Body of pancreas (tissue), 4 donors: ENCODE results near the gene SUGCT. TPM values are rescaled to one million over a fixed set of nuclear protein-coding genes. Genes with fewer than 3 reads are reported as not detected.

Experiments used
- ATAC-seq: fragments of 150-250 bp; one replicate; pipeline ENCODE4 v1.9.1; 2016
- DNase-seq, 4 donors: peaks; one replicate each; pipeline ENCODE4 v3.0.0-alpha.2; 2019
- H3K27ac ChIP-seq, 4 donors: fragments of 200-600 bp; sonication (generic); 1 replicate in 3 of 4; 2 replicates in 1 of 4; pipeline versions ENCODE4 v1.5.1 to v1.6.1; 2016 to 2019; ENCODE audit warnings: mild to moderate bottlenecking in 1 of 4, mixed read lengths in 1 of 4, moderate library complexity in 1 of 4
- H3K27me3 ChIP-seq, 2 donors: fragments of 200-600 bp; sonication (generic); one replicate each; pipeline ENCODE4 v1.6.0; 2016; ENCODE audit warnings: mild to moderate bottlenecking in 1 of 2
- H3K36me3 ChIP-seq, 2 donors: fragments of 200-600 bp; sonication (generic); replicated peaks in 1 of 2; 2 replicates each; pipeline ENCODE4 v1.5.1; 2016; ENCODE audit warnings: low read depth in 2 of 2; ENCODE audit not compliant: insufficient read depth in 1 of 2
- H3K4me1 ChIP-seq: fragments of 200-600 bp; sonication (generic); one replicate; pipeline ENCODE4 v1.6.0; 2016
- H3K4me3 ChIP-seq, 2 donors: fragments of 200-600 bp; sonication (generic); 1 replicate in 1 of 2; 2 replicates in 1 of 2; pipeline ENCODE4 v1.5.1; 2016 to 2019
- H3K9me3 ChIP-seq, 3 donors: fragments of 200-600 bp; sonication (generic); 1 replicate in 2 of 3; 2 replicates in 1 of 3; pipeline ENCODE4 v1.5.1; 2016
- CTCF ChIP-seq, 7 experiments: fragments of 450-650 bp in 4 of 7; fragments of 200-600 bp in 3 of 7; sonication (generic) in 3 of 7; IDR thresholded peaks; one replicate each; pipeline ENCODE4 v1.5.1; 2016 to 2019; ENCODE audit warnings: antibody characterized with exemption in 7 of 7
- POLR2A ChIP-seq, 3 donors: fragments of 450-650 bp; IDR thresholded peaks; one replicate each; pipeline ENCODE4 v1.6.1; 2016; ENCODE audit warnings: antibody characterized with exemption in 3 of 3, mild to moderate bottlenecking in 2 of 3
- WGBS, 2 donors: methylation state at CpG; one replicate each; pipeline ENCODE4 v1.1.5; 2017; 5-methylcytosine and 5-hydroxymethylcytosine counted together
- intact Hi-C: fragments of 100-400 bp; cut with DNase I; formaldehyde crosslinking; loops from one replicate; pipeline ENCODE4 v1.15.1; 2023
- total RNA-seq, 2 donors: library from RNA; depleted of rRNA; stranded (reverse); fragments of >200 nt; gene quantifications; one replicate each; pipeline ENCODE4 v1.1.0, GENCODE V29; 2016

The SUGCT gene
- total RNA-seq, 2 donors from 2014 or later = 0.78 to 1.3 TPM

GRCh38 chr7:40541336-40541735, 406.5 kb downstream of the SUGCT start:
- no peak for TF ChIP-seq POLR2A (IDR thresholded peaks at IDR 0.05)
- TF ChIP-seq CTCF (IDR thresholded peaks at IDR 0.05) = no peak
- no peak for ATAC-seq

GRCh38 chr7:40542982-40543741, 408.4 kb downstream of the SUGCT start:
- WGBS, 2 donors = 67 to 76% methylated on average over 3 of the region's 3 CpGs
- Histone ChIP-seq H3K36me3 (no peaks in the 10 kb centered on the region), H3K4me3 (no peak overlapping the region), H3K27me3 (no peaks in the 10 kb centered on the region), H3K27ac (no peak overlapping the region), H3K4me1 (no peaks in the 10 kb centered on the region), H3K9me3 (no peaks in the 10 kb centered on the region)
- ATAC-seq (no peak), DNase-seq (no peak)
- intact Hi-C loops = no loop called here
- TF ChIP-seq CTCF (IDR thresholded peaks at IDR 0.05) (no peak), POLR2A (IDR thresholded peaks at IDR 0.05) (no peak)

More at GRCh38 chr7:40541336-40541735, 406.5 kb downstream of the SUGCT start:
- H3K36me3 ChIP-seq = no peaks in the 10 kb centered on the region
- H3K4me1 ChIP-seq = no peaks in the 10 kb centered on the region
- H3K27ac ChIP-seq = no peak overlapping the region
- 84 to 95% methylated on average over 1 of the region's 1 CpG for WGBS, 2 donors
- H3K4me3 ChIP-seq = no peak overlapping the region
- no peaks in the 10 kb centered on the region for H3K27me3 ChIP-seq
- intact Hi-C loops = no loop called here
- no peak for DNase-seq
- no peaks in the 10 kb centered on the region for H3K9me3 ChIP-seq

- Histone ChIP-seq H3K27me3 (no peaks in the 10 kb centered on the region), H3K4me3 (no peak overlapping the region), H3K36me3 (no peaks in the 10 kb centered on the region), H3K4me1 (no peaks in the 10 kb centered on the region), H3K27ac (no peak overlapping the region), H3K9me3 (no peaks in the 10 kb centered on the region)
- intact Hi-C loops = no loop called here
- 60 to 67% methylated on average over 6 of the region's 6 CpGs for WGBS, 2 donors
- TF ChIP-seq POLR2A (IDR thresholded peaks at IDR 0.05) (no peak), CTCF (IDR thresholded peaks at IDR 0.05) (no peak)
- no peak for DNase-seq
- no peak for ATAC-seq
Observed at GRCh38 chr7:40544221-40544723, 409.5 kb downstream of the SUGCT start.

- ATAC-seq (no peak), DNase-seq (no peak)
- no peaks in the 10 kb centered on the region for H3K9me3 ChIP-seq
- H3K4me1 ChIP-seq = no peaks in the 10 kb centered on the region
- intact Hi-C loops = no loop called here
- H3K36me3 ChIP-seq = no peaks in the 10 kb centered on the region
- WGBS, 2 donors = 29 to 82% methylated on average over 1 of the region's 1 CpG
- H3K27me3 ChIP-seq = no peaks in the 10 kb centered on the region
- no peak overlapping the region for H3K27ac ChIP-seq
- H3K4me3 ChIP-seq = no peak overlapping the region
- TF ChIP-seq POLR2A (IDR thresholded peaks at IDR 0.05) = no peak
- no peak for TF ChIP-seq CTCF (IDR thresholded peaks at IDR 0.05)
Observed at GRCh38 chr7:40544871-40545303, 410.1 kb downstream of the SUGCT start.

- ATAC-seq (no peak), DNase-seq (no peak)
- intact Hi-C loops = no loop called here
- H3K4me1 ChIP-seq = no peaks in the 10 kb centered on the region
- H3K27me3 ChIP-seq = no peaks in the 10 kb centered on the region
- H3K27ac ChIP-seq = no peak overlapping the region
- TF ChIP-seq CTCF (IDR thresholded peaks at IDR 0.05) (no peak), POLR2A (IDR thresholded peaks at IDR 0.05) (no peak)
- H3K9me3 ChIP-seq = no peaks in the 10 kb centered on the region
- H3K36me3 ChIP-seq = no peaks in the 10 kb centered on the region
- H3K4me3 ChIP-seq = no peak overlapping the region
Observed at GRCh38 chr7:40545739-40546138, 410.9 kb downstream of the SUGCT start.
